GM19035 (cell line): ENCODE results near the gene EXOG.
A peak's percentile ranks its signal among the peaks of the same experiment; 100 is the strongest.

Experiments used
- ATAC-seq: cut with Tn5 transposase; IDR thresholded peaks from one replicate; pipeline ENCODE4 v1.9.1; 2021; ENCODE audit not compliant: unreplicated experiment

EXOG gene

GRCh38 chr3:38496131-38496910 lies at the start of gene EXOG:
Gene EXOG (plus strand): TSS chr3:38496340. CDS start chr3:38496368, 28 bp downstream.
- peak; percentile 91 for ATAC-seq

- ATAC-seq, result no peak
These were observed 49.3 kb upstream of the EXOG start for GRCh38 chr3:38446812-38447211.

- no peak for ATAC-seq
These were observed 45.3 kb upstream of the EXOG start for GRCh38 chr3:38450853-38451252.

GRCh38 chr3:38453075-38453912 lies 42.8 kb upstream of the EXOG start, which contains the start of gene ACVR2B:
Gene ACVR2B (plus strand): TSS chr3:38453890. CDS start chr3:38454323, 433 bp downstream.
- ATAC-seq, result peak; percentile 59

- ATAC-seq, result peak; percentile 21
These were observed 42.3 kb upstream of the EXOG start for GRCh38 chr3:38453913-38454177.

- ATAC-seq, result peak; percentile 38
These were observed 41.8 kb upstream of the EXOG start for GRCh38 chr3:38454178-38454883.

GRCh38 chr3:38454884-38455638 lies 41.1 kb upstream of the EXOG start:
- ATAC-seq, result peak; percentile 43

GRCh38 chr3:38455639-38456430 lies 40.3 kb upstream of the EXOG start:
- ATAC-seq, result peak; percentile 7

GRCh38 chr3:38457111-38458003 lies 38.8 kb upstream of the EXOG start:
- ATAC-seq, result no peak

GRCh38 chr3:38458796-38459498 lies 37.2 kb upstream of the EXOG start:
- no peak for ATAC-seq

GRCh38 chr3:38459499-38460048 lies 36.6 kb upstream of the EXOG start:
- ATAC-seq, result no peak

- ATAC-seq, result no peak
These were observed 35.5 kb upstream of the EXOG start for GRCh38 chr3:38460377-38461270.

- ATAC-seq, result no peak
These were observed 30.5 kb upstream of the EXOG start for GRCh38 chr3:38465588-38466154.

GRCh38 chr3:38468765-38469164 lies 27.4 kb upstream of the EXOG start:
- ATAC-seq, result no peak

GRCh38 chr3:38469852-38470251 lies 26.3 kb upstream of the EXOG start:
- ATAC-seq, result no peak

- ATAC-seq, result no peak
These were observed 24.8 kb upstream of the EXOG start for GRCh38 chr3:38471260-38471857.
